ENCODE measurements around the gene PTPRN2. TPM values are rescaled to one million over a fixed set of nuclear protein-coding genes. Genes with fewer than 3 reads are reported as not detected.

The PTPRN2 gene
- polyA plus RNA-seq, 1 experiment = 0.31 TPM

DNA sequence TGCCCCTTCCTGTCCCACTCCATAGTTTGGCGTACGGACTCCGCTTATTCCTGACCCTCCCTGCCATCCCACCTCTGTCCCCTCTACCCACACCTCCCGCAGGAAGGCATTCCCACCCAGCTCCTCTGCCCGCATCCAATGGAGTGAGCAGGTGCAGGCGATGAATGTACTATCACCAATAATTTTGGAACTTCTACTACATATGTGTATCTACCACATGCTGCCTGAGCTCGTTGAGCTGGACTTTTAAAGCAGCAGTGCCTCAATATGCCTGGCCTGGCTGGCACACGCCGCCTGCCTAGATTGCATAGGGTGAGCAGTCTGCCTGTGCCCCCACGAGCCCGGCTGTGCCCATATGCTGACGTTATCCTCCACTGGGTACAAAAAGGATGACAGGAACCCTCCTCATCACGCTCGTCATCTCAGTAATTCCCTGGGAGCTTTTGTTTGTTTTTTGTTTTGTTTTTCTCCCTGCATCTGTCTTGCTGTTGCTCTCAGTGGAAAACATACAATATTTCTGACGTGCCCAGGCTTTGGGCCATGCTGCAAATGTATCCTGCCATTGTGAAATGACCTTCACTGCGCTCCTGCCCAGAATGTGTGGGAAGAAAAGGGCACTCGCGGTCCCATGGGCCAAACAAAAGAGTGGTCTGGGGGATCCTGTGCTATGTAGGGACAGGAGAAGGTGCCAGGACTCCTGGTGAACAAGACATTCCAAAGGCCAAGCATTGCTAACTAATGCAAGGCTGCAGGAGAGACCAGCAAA, 302.8 kb downstream of the PTPRN2 start:
- TF ChIP-seq, protein P1, sequence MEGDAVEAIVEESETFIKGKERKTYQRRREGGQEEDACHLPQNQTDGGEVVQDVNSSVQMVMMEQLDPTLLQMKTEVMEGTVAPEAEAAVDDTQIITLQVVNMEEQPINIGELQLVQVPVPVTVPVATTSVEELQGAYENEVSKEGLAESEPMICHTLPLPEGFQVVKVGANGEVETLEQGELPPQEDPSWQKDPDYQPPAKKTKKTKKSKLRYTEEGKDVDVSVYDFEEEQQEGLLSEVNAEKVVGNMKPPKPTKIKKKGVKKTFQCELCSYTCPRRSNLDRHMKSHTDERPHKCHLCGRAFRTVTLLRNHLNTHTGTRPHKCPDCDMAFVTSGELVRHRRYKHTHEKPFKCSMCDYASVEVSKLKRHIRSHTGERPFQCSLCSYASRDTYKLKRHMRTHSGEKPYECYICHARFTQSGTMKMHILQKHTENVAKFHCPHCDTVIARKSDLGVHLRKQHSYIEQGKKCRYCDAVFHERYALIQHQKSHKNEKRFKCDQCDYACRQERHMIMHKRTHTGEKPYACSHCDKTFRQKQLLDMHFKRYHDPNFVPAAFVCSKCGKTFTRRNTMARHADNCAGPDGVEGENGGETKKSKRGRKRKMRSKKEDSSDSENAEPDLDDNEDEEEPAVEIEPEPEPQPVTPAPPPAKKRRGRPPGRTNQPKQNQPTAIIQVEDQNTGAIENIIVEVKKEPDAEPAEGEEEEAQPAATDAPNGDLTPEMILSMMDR (IDR thresholded peaks at IDR 0.05; ENCODE audit: insufficient read depth, low read depth, low read length) = no peak
- CTCF ChIA-PET = no interaction called here
- H3K27me3 ChIP-seq (ENCODE audit: control insufficient read depth, insufficient read depth, low read length) = no peaks in the 10 kb centered on the region
- no peak for DNase-seq (ENCODE audit: low read depth)
- POLR2A ChIA-PET = no interaction called here
- H3K36me3 ChIP-seq (ENCODE audit: control insufficient read depth, insufficient read depth, low read length) = no peaks in the 10 kb centered on the region
- no peak overlapping the region for H3K4me3 ChIP-seq (ENCODE audit: low read depth, low read length)

DNA sequence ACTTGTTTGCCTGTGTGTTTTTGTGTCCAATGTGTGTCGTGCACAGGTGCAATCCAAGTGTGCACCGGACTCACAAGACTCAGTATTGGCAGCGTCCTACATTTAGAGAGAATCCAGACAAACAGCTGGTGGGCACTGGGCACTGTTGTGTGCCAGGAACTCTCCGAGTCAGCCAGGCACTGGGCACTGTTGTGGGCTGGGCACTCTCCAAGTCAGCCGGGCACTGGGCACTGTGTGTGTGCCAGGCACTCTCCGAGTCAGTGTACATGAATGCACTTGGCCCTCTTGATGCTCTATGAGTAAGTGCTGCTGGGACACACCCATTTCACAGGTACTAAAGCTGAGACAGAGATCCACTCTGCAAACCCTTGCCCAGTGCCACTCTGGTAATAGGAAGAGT, 303.5 kb downstream of the PTPRN2 start:
- POLR2A ChIA-PET = no interaction called here
- TF ChIP-seq, protein P1 (IDR thresholded peaks at IDR 0.05; ENCODE audit: insufficient read depth, low read depth, low read length) = no peak
- CTCF ChIA-PET = no interaction called here
- DNase-seq (ENCODE audit: low read depth) = no peak
- H3K27me3 ChIP-seq (ENCODE audit: control insufficient read depth, insufficient read depth, low read length) = no peaks in the 10 kb centered on the region
- H3K4me3 ChIP-seq (ENCODE audit: low read depth, low read length) = no peak overlapping the region
- H3K36me3 ChIP-seq (ENCODE audit: control insufficient read depth, insufficient read depth, low read length) = no peaks in the 10 kb centered on the region

DNA sequence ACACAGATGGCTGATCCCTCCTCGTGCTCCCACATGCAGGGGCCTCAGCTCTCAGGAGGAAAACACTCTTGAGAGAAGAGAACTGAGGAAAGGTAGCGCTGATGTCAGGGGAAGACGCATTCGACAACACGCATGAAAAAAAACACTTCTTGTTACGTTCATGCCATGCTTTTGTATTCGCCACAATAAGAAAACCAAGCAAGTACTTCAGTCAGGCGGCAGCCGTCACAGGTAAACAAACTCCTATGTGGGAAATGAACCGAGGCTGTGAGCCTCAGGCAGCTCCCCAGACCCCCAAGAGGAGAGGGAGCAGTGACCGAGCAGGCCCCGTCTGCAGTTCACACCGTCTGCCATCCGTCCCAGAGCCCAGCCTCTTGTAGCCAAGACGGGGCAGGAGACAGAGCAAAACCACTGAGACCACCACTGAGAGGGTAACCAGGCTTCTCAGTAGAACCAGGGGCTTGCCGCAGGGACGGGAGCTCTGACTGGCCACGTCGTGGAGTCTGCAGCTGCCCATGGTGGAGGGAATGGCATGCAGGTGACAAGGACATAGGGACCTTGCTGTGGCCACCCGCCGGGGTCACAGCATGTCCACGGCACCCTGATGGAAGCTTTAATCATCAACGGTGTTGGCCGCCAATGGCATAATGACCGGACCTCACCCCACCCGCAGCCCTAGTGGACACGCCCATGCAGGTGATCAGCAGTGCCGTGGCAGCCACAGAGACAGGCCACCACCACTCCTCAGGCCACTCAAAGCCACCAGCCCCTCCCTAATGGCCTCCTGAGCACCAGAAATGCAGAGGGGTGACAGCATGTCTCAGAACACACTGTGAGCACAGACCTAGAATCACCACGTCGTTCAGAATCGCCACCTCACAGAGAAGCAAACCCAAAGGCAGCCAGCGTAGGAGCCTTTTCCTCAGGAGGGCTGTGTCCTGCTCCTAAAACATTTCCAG, 304.3 kb downstream of the PTPRN2 start:
- no peaks in the 10 kb centered on the region for H3K27me3 ChIP-seq (ENCODE audit: control insufficient read depth, insufficient read depth, low read length)
- H3K4me3 ChIP-seq (ENCODE audit: low read depth, low read length) = no peak overlapping the region
- ChIA-PET CTCF (no interaction called here), POLR2A (no interaction called here)
- H3K36me3 ChIP-seq (ENCODE audit: control insufficient read depth, insufficient read depth, low read length) = no peaks in the 10 kb centered on the region
- TF ChIP-seq, protein P1 (IDR thresholded peaks at IDR 0.05; ENCODE audit: insufficient read depth, low read depth, low read length) = no peak
- no peak for DNase-seq (ENCODE audit: low read depth)

DNA sequence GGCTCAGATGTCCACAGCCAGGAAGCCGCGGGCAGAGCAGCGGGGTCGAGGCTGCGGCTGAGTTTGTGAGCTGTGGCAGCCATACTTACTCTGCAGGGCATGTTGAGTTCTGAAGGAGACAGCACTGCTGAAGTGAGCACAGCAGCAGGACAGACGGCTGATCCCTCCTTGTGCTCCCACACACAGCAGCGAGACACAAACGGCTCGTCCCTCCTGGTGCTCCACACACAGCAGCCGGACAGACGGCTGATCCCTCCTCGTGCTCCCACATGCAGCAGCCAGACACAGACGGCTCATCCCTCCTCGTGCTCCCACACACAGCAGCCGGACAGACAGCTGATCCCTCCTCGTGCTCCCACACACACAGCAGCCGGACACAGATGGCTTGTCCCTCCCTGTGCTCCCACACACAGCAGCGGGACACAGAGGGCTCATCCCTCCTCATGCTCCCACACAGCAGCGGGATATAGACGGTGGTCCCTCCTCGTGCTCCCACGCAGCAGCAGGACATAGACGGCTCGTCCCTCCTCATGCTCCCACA, 305.1 kb downstream of the PTPRN2 start:
- H3K4me3 ChIP-seq (ENCODE audit: low read depth, low read length) = no peak overlapping the region
- ChIA-PET CTCF (no interaction called here), POLR2A (no interaction called here)
- no peaks in the 10 kb centered on the region for H3K36me3 ChIP-seq (ENCODE audit: control insufficient read depth, insufficient read depth, low read length)
- DNase-seq (ENCODE audit: low read depth) = no peak
- TF ChIP-seq, protein P1 (IDR thresholded peaks at IDR 0.05; ENCODE audit: insufficient read depth, low read depth, low read length) = no peak
- H3K27me3 ChIP-seq (ENCODE audit: control insufficient read depth, insufficient read depth, low read length) = no peaks in the 10 kb centered on the region

DNA sequence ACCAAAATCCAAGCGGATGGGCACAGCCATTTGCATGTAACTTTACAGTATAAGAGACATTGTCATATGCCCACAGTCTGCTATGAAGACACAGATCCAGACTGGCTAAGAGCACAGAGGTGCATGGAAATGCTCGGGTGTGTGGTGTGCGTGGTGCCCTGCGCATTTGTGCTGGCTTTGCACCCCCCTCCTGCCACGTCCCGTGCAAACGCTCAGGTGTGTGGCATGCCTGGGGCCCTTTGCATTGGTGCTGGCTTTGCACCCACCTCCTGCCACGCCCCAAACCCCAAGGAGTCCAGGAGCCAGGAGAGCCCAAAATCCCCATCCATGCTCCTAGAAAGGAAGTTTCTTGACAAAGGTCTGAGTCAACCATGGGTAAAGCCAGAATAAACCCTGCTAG, 306.2 kb downstream of the PTPRN2 start:
- DNase-seq (ENCODE audit: low read depth) = no peak
- Histone ChIP-seq H3K27me3 (ENCODE audit: control insufficient read depth, insufficient read depth, low read length) (no peaks in the 10 kb centered on the region), H3K4me3 (ENCODE audit: low read depth, low read length) (no peak overlapping the region), H3K36me3 (ENCODE audit: control insufficient read depth, insufficient read depth, low read length) (no peaks in the 10 kb centered on the region)
- TF ChIP-seq, protein P1 (IDR thresholded peaks at IDR 0.05; ENCODE audit: insufficient read depth, low read depth, low read length) = no peak
- CTCF ChIA-PET = no interaction called here
- POLR2A ChIA-PET = no interaction called here

All from BJ (cell line).